Measurements from ENCODE around the gene MSH4. TPM values are rescaled to one million over a fixed set of nuclear protein-coding genes. Genes with fewer than 3 reads are reported as not detected.

The MSH4 gene
- total RNA-seq, 2 experiments from 2014 or later: 0.25 to 0.31 TPM

DNA sequence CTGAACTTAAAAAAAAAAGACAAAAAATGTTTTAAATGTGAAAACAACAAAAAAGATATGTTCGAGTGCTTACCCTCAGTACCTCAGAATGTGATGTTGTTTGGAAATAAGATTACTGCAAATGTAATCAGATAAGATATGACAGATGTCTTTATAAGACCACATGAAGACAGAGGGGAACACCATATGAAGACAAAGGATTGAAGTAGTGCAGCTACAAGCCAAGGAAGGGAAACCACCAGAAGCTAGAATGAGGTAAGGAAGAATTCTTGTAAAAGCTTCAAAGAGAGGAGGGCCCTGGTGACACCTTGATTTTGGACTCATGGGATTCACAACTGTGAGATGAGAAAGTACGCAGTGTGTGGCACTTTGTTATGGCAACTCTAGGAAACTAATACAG is 120.2 kb downstream of the MSH4 start:
- H3K27ac Mint-ChIP-seq: no peak overlapping the region
- Histone ChIP-seq H3K27ac (ENCODE audit: low read depth in 1 of 2, low read length in 2 of 2) (no peak overlapping the region), H3K9me3 (ENCODE audit: control insufficient read depth in 1 of 2, insufficient read depth in 1 of 2, low read length in 2 of 2) (no peaks in the 10 kb centered on the region), H3K27me3 (ENCODE audit: control insufficient read depth in 1 of 2, insufficient read depth in 2 of 2, low read length in 2 of 2) (no peaks in the 10 kb centered on the region), H3K36me3 (ENCODE audit: insufficient read depth, low read length) (no peaks in the 10 kb centered on the region), H3K4me3 (ENCODE audit: low read length) (no peak overlapping the region), H3K4me1 (ENCODE audit: insufficient read depth, low read length) (no peaks in the 10 kb centered on the region)
- H3K4me3 Mint-ChIP-seq: no peak overlapping the region
- DNase-seq (no peak), ATAC-seq (ENCODE audit: poor library complexity) (no peak)
- TF ChIP-seq CTCF (IDR thresholded peaks at IDR 0.05): no peak
- POLR2A ChIA-PET: no interaction called here
- intact Hi-C loops (cut with DNase I, micrococcal nuclease): no loop called here
- CTCF ChIA-PET: no interaction called here
- no peaks in the 10 kb centered on the region for H3K9me3 Mint-ChIP-seq
- H3K27me3 Mint-ChIP-seq: peaks cover 11% of the 10 kb centered on the region
- H3K36me3 Mint-ChIP-seq (ENCODE audit: low read depth): no peaks in the 10 kb centered on the region
- H3K4me1 Mint-ChIP-seq (ENCODE audit: low read depth): no peaks in the 10 kb centered on the region

- Mint-ChIP-seq H3K27me3 (peaks cover 24% of the 10 kb centered on the region), H3K4me3 (no peak overlapping the region), H3K36me3 (ENCODE audit: low read depth) (no peaks in the 10 kb centered on the region), H3K9me3 (no peaks in the 10 kb centered on the region), H3K4me1 (ENCODE audit: low read depth) (no peaks in the 10 kb centered on the region), H3K27ac (no peak overlapping the region)
- H3K4me1 ChIP-seq (ENCODE audit: insufficient read depth, low read length): no peaks in the 10 kb centered on the region
- H3K27ac ChIP-seq (ENCODE audit: low read depth in 1 of 2, low read length in 2 of 2): no peak overlapping the region
- H3K9me3 ChIP-seq (ENCODE audit: control insufficient read depth in 1 of 2, insufficient read depth in 1 of 2, low read length in 2 of 2): no peaks in the 10 kb centered on the region
- DNase-seq (no peak), ATAC-seq (ENCODE audit: poor library complexity) (no peak)
- H3K36me3 ChIP-seq (ENCODE audit: insufficient read depth, low read length): no peaks in the 10 kb centered on the region
- CTCF ChIA-PET: no interaction called here
- no peak for TF ChIP-seq CTCF (IDR thresholded peaks at IDR 0.05)
- intact Hi-C loops (cut with DNase I, micrococcal nuclease): no loop called here
- no peak overlapping the region for H3K4me3 ChIP-seq (ENCODE audit: low read length)
- H3K27me3 ChIP-seq (ENCODE audit: control insufficient read depth in 1 of 2, insufficient read depth in 2 of 2, low read length in 2 of 2): peaks cover 0 to 6% of the 10 kb centered on the region in 2 experiments
- POLR2A ChIA-PET: no interaction called here
Measured at GRCh38 chr1:75922698-75923097, 126.0 kb downstream of the MSH4 start.

DNA sequence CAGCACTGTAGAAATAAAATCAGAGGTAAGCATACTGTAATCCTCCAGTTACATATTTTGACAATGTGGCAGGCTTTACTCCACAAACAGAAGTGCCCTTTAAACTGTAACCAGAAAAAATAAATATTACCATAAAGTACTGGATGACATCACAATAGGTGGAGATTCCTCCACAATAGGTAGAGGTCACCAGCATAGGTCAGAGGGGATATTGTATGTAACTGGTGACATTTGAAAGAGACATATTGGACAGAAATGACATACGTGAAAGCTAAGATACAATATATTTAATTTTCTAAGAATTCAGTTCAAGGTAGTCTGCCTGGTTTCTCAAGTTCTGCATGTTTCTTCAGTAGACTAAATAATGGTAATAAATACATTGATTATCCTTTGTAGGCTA is 135.6 kb downstream of the MSH4 start, which contains the start of gene ASB17:
TSS of gene ASB17 (minus strand) at position 101 of the 400 bp plus-strand sequence. CDS start 113 bp downstream, outside the sequence.
- intact Hi-C loops (cut with DNase I, micrococcal nuclease): no loop called here
- ChIA-PET POLR2A (no interaction called here), CTCF (no interaction called here)
- H3K9me3 Mint-ChIP-seq: no peaks in the 10 kb centered on the region
- H3K4me1 Mint-ChIP-seq (ENCODE audit: low read depth): no peaks in the 10 kb centered on the region
- H3K36me3 Mint-ChIP-seq (ENCODE audit: low read depth): no peaks in the 10 kb centered on the region
- TF ChIP-seq CTCF (IDR thresholded peaks at IDR 0.05): no peak
- Histone ChIP-seq H3K9me3 (ENCODE audit: control insufficient read depth in 1 of 2, insufficient read depth in 1 of 2, low read length in 2 of 2) (no peaks in the 10 kb centered on the region), H3K27ac (ENCODE audit: low read depth in 1 of 2, low read length in 2 of 2) (no peak within 1 kb of the TSS), H3K4me1 (ENCODE audit: insufficient read depth, low read length) (no peaks in the 10 kb centered on the region), H3K4me3 (ENCODE audit: low read length) (no peak within 1 kb of the TSS), H3K36me3 (ENCODE audit: insufficient read depth, low read length) (no peaks in the 10 kb centered on the region), H3K27me3 (ENCODE audit: control insufficient read depth in 1 of 2, insufficient read depth in 2 of 2, low read length in 2 of 2) (no peaks in the 10 kb centered on the region)
- no peak within 1 kb of the TSS for H3K4me3 Mint-ChIP-seq
- no peak for ATAC-seq (ENCODE audit: poor library complexity)
- H3K27me3 Mint-ChIP-seq: peaks cover 19% of the 10 kb centered on the region
- H3K27ac Mint-ChIP-seq: no peak within 1 kb of the TSS
- DNase-seq: no peak

Data from CD4-positive, alpha-beta T cell (primary cell).